HG03565 (cell line): ENCODE measurements around the gene ST8SIA5.
"Not testable (repeated sequence)": the region's sequence is repeated elsewhere in the genome, so short reads cannot be mapped to it uniquely, and the experiment has no call there.

ENCODE experiments used
- ATAC-seq: cut with Tn5 transposase; IDR thresholded peaks from one replicate; pipeline ENCODE4 v1.9.1; 2021; ENCODE audit warnings: mild to moderate bottlenecking, moderate library complexity; ENCODE audit not compliant: unreplicated experiment

Gene ST8SIA5

GRCh38 chr18:46756559-46757201, at the start of gene ST8SIA5:
TSS of gene ST8SIA5 (minus strand) at chr18:46757053. CDS start at chr18:46756508, 545 bp downstream.
- no peak for ATAC-seq

GRCh38 chr18:46795945-46796344, 39.1 kb upstream of the ST8SIA5 start:
- not testable (repeated sequence) for ATAC-seq

- no peak for ATAC-seq
Measured at GRCh38 chr18:46794607-46795006, 37.8 kb upstream of the ST8SIA5 start.

GRCh38 chr18:46793565-46793964, 36.7 kb upstream of the ST8SIA5 start:
- no peak for ATAC-seq

- ATAC-seq: no peak
Measured at GRCh38 chr18:46789088-46789487, 32.2 kb upstream of the ST8SIA5 start.

GRCh38 chr18:46787674-46788073, 30.8 kb upstream of the ST8SIA5 start:
- no peak for ATAC-seq

- no peak for ATAC-seq
Measured at GRCh38 chr18:46772357-46772756, 15.5 kb upstream of the ST8SIA5 start.

- ATAC-seq: no peak
Measured at GRCh38 chr18:46771141-46771540, 14.3 kb upstream of the ST8SIA5 start.

GRCh38 chr18:46770708-46771107, 13.9 kb upstream of the ST8SIA5 start:
- ATAC-seq: no peak

GRCh38 chr18:46768166-46768921, 11.5 kb upstream of the ST8SIA5 start:
- ATAC-seq: no peak

GRCh38 chr18:46767217-46767616, 10.4 kb upstream of the ST8SIA5 start:
- ATAC-seq: no peak

GRCh38 chr18:46764586-46764985, 7.7 kb upstream of the ST8SIA5 start:
- ATAC-seq: no peak

- ATAC-seq: no peak
Measured at GRCh38 chr18:46761059-46761769, 4.4 kb upstream of the ST8SIA5 start.

- ATAC-seq: no peak
Measured at GRCh38 chr18:46759890-46760289, 3.0 kb upstream of the ST8SIA5 start.

GRCh38 chr18:46756025-46756558, 761 bp downstream of the ST8SIA5 start:
- no peak for ATAC-seq

GRCh38 chr18:46755315-46756024, 1.4 kb downstream of the ST8SIA5 start:
- no peak for ATAC-seq

GRCh38 chr18:46754661-46755292, 2.1 kb downstream of the ST8SIA5 start:
- ATAC-seq: no peak

GRCh38 chr18:46754188-46754587, 2.7 kb downstream of the ST8SIA5 start:
- peak; percentile 74 for ATAC-seq

GRCh38 chr18:46751882-46752281, 5.0 kb downstream of the ST8SIA5 start:
- no peak for ATAC-seq

GRCh38 chr18:46750626-46751025, 6.2 kb downstream of the ST8SIA5 start:
- ATAC-seq: no peak
